HG03095 (cell line): ENCODE results near the gene GK.
"Not testable (repeated sequence)": the region's sequence is repeated elsewhere in the genome, so short reads cannot be mapped to it uniquely, and the experiment has no call there.

Source experiments
- ATAC-seq: cut with Tn5 transposase; IDR thresholded peaks from one replicate; pipeline ENCODE4 v1.9.1; 2021; ENCODE audit warnings: moderate library complexity; ENCODE audit not compliant: unreplicated experiment

The GK gene

GRCh38 chrX:30693999-30694650, 40.9 kb downstream of the GK start:
- ATAC-seq: no peak

DNA sequence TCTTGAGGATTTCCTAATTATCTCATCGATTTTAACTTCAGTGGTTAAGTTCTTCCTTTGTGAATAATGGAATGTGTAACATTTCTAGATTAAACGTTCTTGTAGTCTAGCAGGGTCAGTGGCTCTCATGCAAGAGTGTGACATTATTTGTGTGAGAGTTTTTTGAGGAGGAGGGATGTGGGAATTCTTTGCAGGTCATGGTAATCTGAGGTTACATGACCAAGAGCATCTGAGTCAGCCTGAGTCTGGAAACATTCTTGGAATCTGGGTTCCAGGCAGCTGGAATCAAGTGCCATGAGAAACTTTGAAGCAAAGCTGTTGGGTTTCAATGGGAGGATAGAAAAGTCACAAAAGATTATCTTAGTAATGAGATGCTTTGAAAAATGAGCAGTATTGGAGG, 49.5 kb downstream of the GK start:
- ATAC-seq: no peak

DNA sequence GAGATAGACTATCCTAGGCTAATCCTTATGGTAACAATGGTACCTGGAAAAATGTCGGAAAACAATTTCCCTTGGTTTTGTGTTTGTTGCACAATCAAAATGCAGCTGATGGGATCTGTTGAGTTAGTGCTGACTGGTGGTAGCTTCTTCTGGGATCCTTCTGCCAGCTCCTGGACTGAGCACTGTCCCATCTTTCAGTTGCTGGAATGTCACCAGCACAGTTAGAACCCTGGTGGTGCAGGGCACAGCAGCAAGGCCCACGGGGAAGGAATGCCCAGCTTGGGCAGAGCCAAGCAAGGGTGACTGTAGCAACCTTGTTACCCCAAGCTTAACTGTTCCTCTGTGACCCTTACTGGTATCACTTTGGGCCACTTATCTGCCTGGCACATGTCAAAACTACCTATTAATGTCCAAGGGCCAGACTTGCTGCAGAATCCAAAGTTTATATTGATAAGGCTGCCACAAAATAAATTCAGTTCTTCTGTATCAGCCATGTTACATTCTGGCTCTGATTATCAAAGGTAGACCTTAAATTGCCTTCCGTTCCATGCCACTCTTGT, 53.1 kb downstream of the GK start:
- no peak for ATAC-seq

DNA sequence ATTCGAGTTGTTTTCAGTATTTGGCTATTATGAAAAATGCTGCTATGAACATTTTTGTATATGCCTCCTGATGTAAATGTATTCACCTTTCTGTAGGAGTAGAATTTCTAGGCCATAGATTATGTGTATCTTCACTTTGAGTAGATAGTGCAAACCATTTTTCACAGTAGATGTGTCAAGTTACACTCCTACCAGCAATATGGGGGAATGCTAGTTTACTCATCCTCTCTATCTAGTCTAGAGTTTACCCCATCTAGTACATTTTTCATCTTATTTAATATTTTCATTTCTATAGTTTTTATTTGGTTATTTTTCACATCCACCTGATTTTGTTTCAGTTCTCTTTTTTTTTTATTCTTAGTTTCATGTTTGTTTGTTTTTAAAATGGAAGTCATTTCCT, 59.0 kb downstream of the GK start:
- no peak for ATAC-seq

GRCh38 chrX:30713061-30713525, 59.9 kb downstream of the GK start:
- peak; percentile 97 for ATAC-seq

DNA sequence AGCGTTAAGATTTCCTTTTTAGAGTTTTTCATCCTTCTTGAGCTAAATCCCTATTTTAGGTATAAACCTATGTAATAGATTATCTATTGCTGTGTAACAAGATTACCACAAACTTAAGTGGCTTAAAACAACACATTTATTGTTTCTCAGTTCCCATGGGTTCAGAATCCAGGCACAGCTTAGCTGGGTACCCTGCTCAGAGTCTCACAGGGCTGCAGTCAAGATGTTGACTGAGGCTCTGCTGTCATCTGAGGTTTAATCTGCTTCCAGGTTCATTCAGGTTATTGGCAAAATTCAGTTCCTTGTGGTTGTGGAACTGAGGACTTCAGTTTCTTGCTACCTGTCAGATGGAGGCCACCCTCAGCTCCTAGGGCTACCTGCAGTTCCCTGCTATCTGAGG, 60.9 kb downstream of the GK start:
- no peak for ATAC-seq

- no peak for ATAC-seq
Observed at GRCh38 chrX:30715976-30716375, 62.8 kb downstream of the GK start.

GRCh38 chrX:30733852-30734660, 80.8 kb downstream of the GK start:
- ATAC-seq: no peak

DNA sequence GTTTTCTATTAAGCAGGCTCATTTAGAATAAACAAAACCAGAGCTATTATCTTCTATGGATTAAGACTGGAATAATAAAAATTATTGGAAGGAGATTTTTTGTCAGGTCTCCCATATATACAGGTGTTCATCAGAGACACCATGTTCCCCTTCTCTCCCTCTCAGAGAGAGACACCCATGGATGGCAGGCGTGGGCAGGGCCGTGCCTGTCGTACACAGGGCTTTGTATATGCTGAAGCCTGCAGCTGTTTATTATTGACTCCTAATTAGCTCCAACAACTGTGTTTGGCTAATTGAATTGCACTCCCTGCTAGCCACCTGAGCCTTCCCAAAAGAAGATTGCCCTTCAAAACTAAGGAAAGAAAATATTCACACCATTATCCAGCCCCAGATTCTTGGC, 81.6 kb downstream of the GK start:
- no peak for ATAC-seq

DNA sequence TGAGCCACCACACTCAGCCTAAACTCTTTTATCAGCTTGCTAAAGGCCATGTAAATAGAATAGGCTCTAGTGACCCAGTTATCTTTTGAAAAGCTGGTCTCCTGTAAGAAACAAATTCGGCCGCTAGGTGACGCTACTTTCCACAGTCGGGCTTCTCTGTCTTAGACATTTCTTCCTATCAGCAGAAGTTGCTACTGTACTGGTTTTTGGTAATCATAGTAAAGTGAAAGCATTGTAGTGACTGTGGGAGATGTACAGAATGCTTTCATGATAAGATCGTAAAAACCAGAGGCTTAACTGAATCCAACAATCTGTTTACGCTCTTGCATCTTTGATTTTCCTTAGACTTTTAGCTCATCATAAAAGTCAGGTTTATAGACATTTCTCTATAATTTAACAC, 82.6 kb downstream of the GK start:
- peak; percentile 89 for ATAC-seq

DNA sequence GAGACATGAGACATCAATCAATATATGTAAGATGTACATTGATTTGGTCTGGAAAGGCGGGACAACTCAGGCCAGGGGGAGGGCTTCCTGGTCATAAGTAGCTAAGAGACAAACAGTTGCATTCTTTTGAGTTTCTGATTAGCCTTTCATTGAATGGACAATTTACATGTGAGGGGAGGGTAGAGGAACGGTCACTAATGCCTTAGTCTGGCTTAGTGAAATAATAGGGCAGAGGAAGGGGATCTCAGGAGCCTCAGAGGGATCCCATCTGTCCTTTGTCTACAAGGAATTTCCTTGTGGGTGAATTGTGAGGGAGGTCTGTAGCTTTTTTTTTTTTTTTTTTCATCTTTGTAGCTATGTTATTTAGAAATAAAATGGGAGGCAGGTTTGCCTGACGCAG, 88.3 kb downstream of the GK start:
- no peak for ATAC-seq

DNA sequence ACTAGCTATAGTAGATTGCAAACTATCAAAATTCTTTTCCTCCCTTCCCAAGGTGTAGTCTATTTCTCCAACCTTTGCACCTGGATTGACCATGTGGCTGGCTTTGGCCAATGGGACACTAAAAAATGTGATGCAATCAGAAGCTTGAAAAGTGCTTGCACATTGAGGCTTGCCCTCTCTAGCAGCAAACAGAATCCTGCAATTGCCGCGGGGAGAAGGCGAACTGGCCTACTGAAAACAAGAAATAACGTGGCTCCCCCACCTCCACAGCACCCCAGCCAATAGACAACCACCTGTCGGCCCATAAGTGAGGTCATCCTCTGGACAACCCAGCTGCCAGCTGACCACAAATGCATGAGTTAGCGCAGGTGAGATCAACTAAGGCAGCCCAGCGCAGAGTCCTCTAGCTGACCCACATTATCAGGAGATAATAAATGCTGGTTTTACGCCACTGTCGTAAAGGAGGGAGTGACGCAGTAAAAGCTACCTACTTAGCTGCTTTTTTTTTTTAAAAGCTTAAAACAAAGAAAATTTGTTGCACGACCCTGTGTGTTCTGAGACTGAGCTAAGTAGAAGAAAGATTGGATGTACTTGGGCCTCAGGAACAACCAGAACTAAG, 95.2 kb downstream of the GK start:
- no peak for ATAC-seq

DNA sequence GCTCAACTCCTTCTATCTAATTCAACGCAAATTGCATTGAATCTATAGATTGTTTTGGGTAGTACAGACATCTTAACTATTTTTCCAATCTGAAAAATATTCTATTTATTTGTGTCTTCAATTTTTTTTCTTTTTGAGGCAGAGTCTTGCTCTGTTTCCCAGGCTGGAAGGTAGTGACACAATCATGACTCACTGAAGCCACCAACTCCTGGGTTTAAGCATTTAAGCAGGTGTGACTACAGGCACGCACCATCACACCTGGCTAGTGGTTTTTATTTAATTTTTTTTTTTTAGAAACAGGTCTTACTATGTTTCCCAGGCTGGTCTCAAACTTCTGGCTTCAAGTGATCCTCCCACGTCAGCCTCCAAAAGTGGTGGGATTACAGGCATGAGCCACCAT, 98.3 kb downstream of the GK start:
- no peak for ATAC-seq

DNA sequence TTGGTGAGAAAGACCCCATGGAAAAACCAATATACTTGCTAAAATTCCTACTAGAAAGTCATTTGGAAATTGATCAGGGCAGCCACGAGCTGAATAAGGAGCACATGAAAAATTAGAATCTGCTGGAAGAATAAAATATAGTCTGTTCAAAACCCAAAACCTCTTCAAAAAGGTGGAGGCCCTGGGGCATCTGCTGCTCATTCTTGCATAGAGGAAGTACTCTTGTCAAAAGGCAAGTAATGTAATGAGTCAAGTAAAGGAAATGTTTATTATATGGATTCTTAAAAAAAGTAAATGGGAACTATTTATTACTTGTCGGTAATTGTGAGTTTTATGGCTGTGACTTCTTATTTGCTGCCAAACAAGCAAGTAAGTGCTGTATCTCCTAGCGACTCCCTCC, 109.5 kb downstream of the GK start:
- no peak for ATAC-seq

GRCh38 chrX:30773764-30774163, 120.5 kb downstream of the GK start:
- not testable (repeated sequence) for ATAC-seq

DNA sequence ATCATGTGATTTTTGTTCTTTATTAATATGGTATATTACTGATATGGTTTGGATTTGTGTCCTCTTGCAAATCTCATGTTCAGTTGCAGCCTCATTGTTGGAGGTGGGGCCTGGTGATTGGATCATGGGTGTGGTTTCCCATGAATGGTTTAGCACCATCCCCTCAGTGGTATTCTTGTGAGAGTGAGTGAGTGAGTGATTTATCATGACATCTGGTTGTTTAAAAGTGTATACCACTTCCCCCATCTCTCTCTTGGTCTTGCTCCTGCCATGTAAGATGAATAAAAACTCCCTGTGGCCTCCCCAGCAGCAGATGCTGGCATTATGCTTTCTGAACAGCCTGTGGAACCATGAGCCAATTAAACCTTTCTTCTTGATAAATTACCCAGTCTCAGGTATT, 124.4 kb downstream of the GK start:
- ATAC-seq: no peak

DNA sequence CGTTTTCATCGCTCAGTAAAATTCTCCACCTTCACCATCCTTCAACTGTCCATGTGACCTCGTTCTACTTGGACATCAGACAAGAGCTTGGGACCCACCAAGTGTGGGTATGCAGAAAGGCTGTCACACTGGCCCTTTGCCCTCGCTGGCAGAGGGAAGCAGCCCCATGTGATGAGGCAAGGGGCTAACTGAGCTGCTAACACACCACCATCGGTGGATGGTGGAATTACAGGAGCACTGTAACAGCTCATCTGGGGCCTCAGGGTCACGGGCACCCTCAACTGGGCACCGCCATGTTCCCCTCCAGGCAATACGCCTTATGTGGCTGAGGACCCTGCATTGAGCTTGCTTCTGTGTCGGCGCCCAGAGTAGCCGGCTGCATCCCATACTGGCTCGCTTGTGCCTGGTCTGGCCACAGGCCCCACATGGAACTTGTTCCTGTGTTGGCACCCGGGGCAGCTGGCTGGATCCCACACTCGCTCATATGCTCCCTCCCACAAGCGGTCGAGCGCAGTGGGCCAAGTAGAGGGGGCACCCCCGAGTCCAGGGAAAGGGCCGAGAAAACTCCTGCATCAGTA, 126.3 kb downstream of the GK start:
- ATAC-seq: no peak
